AG04449 (cell line): ENCODE measurements around the gene BCKDHA.

Experiments
- CTCF ChIA-PET: fragments of 350-600 bp; formaldehyde crosslinking; extraction: SDS; loops from one replicate; lab custom pipeline; 2021; ENCODE audit warnings: antibody characterized with exemption; lab: Yijun Ruan, JAX
- POLR2A ChIA-PET: fragments of 400-600, 350-600 bp; formaldehyde crosslinking; extraction: SDS; loops from one replicate; lab custom pipeline; 2020; ENCODE audit warnings: antibody characterized with exemption, inconsistent platforms; lab: Yijun Ruan, JAX
- DNase-seq: peaks from one replicate; pipeline ENCODE4 v3.0.0-alpha.2; 2010; ENCODE audit warnings: low read depth, low spot score
- H3K4me3 ChIP-seq: 2 replicates; pipeline ENCODE4 v1.5.1; 2011; ENCODE audit warnings: low read depth, mild to moderate bottlenecking, control low read depth, low read length
- TF ChIP-seq, protein P1 (sequence below): IDR thresholded peaks from one replicate; pipeline ENCODE4 v1.5.1; 2011; ENCODE audit warnings: mild to moderate bottlenecking, moderate library complexity, low read length, control low read depth, inconsistent platforms; ENCODE audit not compliant: insufficient read depth; ENCODE audit errors: missing control alignments

The BCKDHA gene

DNA sequence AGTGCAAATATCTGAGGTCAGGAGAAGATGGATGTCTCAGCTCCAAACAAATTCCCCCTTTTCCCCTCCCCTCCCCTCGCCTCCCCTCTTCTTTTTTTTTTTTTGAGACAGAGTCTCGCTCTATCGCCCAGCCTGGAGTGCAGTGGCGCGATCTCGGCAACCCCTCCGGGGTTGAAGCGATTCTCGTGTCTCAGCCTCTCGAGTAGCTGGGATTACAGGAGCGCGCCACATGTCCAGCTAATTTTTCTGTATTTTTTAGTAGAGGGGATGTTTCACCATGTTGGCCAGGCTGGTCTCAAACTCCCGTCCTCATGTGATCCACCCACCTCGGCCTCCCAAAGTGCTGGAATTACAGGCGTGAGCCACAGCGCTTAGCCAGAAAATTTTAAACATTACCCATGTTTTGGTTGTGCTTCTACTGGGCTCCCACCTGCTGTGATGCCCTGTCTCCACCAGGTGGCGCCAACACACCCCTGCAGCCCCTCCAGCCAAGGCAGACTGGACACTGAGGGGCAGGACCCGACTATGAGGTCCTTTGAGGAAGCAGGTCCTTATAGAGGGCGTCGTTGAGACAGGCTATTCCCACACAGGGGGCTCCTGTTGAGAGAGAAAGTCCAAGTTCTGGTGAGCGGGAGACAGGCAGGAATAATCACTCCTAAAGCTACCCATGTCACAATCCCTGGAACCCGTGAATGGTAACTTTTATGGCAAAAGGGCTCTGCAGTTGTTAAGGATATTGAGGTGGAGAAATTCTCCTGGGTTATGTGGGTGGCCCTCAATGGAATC is 51.7 kb downstream of the BCKDHA start:
- CTCF ChIA-PET: interaction anchor here (0.6 to 11.4 kb wide), 27 partner anchors 8 to 1339 kb away, joined by 3 to 255 read pairs (median 5); partner anchors contain the start of genes CEACAM21, DMAC2 and ERICH4
- POLR2A ChIA-PET: interaction anchor here (0.7 kb wide), 1 partner anchor 12 kb away, joined by 3 read pairs; no protein-coding TSS in a partner anchor
- TF ChIP-seq, protein P1, sequence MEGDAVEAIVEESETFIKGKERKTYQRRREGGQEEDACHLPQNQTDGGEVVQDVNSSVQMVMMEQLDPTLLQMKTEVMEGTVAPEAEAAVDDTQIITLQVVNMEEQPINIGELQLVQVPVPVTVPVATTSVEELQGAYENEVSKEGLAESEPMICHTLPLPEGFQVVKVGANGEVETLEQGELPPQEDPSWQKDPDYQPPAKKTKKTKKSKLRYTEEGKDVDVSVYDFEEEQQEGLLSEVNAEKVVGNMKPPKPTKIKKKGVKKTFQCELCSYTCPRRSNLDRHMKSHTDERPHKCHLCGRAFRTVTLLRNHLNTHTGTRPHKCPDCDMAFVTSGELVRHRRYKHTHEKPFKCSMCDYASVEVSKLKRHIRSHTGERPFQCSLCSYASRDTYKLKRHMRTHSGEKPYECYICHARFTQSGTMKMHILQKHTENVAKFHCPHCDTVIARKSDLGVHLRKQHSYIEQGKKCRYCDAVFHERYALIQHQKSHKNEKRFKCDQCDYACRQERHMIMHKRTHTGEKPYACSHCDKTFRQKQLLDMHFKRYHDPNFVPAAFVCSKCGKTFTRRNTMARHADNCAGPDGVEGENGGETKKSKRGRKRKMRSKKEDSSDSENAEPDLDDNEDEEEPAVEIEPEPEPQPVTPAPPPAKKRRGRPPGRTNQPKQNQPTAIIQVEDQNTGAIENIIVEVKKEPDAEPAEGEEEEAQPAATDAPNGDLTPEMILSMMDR: peak; percentile 99
- no peak for DNase-seq
- peak overlapping the region; percentile 43 for H3K4me3 ChIP-seq

DNA sequence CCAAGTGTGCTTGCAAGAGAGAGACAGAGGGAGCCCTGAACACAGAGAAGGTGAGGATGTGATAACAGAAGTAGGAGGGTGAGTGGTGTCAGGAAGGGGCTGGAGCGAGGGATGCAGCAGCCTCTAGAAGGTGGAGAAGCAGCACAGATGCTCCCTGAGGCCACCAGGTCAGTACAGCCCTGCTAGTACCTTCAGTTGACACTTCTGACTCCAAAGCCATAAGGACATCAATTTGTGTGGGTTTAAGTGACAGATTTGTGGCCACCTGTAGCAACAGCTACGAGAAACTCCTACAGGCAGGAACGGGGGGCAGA is 52.2 kb downstream of the BCKDHA start:
- CTCF ChIA-PET: interaction anchor here (1.0 to 11.4 kb wide), 18 partner anchors 8 to 149 kb away, joined by 3 to 255 read pairs (median 10); partner anchors contain the start of genes CEACAM21, DMAC2 and ERICH4
- DNase-seq: no peak
- H3K4me3 ChIP-seq: no peak overlapping the region
- POLR2A ChIA-PET: no interaction called here
- TF ChIP-seq, protein P1: no peak

DNA sequence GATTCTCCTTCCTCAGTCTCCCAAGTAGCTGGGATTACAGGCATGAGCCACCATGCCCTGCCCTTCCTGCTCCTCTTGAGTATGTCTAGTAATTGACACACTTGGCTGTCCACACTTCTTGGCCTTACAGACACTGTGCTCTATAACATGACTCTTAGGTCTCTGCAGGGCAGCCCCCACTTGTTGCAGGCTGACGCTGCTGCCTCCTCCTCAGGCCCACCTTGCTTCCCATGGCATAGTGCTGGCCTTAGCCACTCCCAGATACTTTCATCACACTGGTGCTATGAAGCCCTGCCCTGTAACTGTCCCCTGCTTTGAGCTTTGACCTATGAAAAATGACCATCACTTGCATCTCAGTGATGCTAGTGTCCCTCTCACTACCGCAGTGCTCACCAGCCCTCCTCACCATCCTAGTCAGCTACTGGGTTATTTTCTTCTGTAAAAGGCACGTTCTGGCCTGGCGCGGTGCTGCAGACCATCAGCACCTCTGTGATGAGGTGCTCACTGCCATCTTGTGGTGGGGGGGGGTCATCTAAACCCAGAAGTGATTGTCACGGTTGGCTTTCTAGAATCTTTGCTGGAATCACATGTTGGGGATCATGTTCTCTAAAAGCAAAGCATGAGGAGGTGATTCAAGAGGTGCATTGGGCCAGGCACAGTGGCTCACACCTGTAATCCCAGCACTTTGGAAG is 55.1 kb downstream of the BCKDHA start:
- CTCF ChIA-PET: interaction anchor here (1.1 to 11.4 kb wide), 3 partner anchors 12 to 117 kb away, joined by 3 to 255 read pairs (median 69); partner anchors contain the start of genes CEACAM21, DMAC2 and ERICH4

DNA sequence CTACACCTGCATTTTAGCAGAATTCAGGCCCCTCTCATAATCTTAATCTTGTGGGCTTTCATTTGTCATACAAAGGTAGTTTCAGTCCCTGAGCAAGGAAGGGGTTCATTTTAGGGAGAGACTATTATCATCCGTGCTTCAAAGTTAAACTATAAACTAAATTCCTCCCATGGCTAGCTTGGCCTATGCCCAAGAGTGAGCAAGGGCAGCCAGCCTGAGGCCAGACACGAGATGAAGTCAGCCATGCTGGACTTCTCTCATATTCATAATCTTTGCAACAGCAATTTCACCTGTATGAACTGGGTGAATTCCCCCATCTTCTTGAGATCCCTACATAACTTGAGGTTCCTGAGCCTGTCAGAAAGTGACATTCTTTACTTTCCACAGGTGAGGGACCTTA is 58.3 kb downstream of the BCKDHA start:
- POLR2A ChIA-PET: no interaction called here
- CTCF ChIA-PET: interaction anchor here (0.6 to 3.4 kb wide), 9 partner anchors 7 to 339 kb away, joined by 3 to 21 read pairs (median 4); partner anchors contain the start of gene ERICH4

More for the DNA sequence above, 55.1 kb downstream of the BCKDHA start:
- POLR2A ChIA-PET: no interaction called here
- TF ChIP-seq, protein P1: no peak
- no peak overlapping the region for H3K4me3 ChIP-seq
- no peak for DNase-seq

DNA sequence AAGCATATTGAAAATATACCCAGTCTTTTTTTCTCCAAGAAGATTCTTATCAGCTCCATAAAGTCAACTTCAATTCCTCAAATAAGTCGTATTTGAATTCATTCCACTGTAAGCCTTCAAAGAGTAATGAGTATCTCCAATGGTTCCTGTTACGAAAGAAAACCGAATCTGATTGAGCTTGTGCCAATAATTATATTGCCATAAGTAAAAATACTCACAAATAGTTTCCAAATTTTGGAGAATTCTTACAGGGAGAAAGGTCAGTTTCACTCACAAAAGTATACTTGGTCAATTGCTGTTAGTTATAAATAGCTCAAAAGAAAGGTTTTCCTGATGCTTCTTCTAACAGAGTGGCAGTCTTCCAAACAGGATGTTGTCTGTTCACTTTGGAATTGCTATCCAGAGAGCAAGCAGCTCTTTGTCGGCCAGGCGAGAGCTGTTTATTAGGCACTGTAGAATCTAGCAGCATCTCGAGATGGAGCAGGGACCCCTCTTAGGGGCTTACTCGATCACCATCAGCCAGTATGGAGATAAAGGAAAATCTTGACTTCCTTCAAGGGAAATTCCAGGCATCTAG is 58.8 kb downstream of the BCKDHA start:
- DNase-seq: no peak
- no peak overlapping the region for H3K4me3 ChIP-seq
- CTCF ChIA-PET: interaction anchor here (0.6 to 3.4 kb wide), 10 partner anchors 8 to 339 kb away, joined by 3 to 21 read pairs (median 4); partner anchors contain the start of gene ERICH4
- TF ChIP-seq, protein P1: no peak
- POLR2A ChIA-PET: no interaction called here

More for the DNA sequence above, 58.3 kb downstream of the BCKDHA start:
- H3K4me3 ChIP-seq: no peak overlapping the region
- TF ChIP-seq, protein P1: no peak
- no peak for DNase-seq
